AG09319 (cell line): Measurements from ENCODE around the gene VASH2.

Source experiments
- DNase-seq: peaks from one replicate; pipeline ENCODE4 v3.0.0-alpha.2; 2010; ENCODE audit warnings: low read depth; ENCODE audit errors: extremely low read depth
- TF ChIP-seq, protein P1 (sequence below): IDR thresholded peaks from 2 replicates; pipeline ENCODE4 v1.5.1; 2011; ENCODE audit warnings: low read depth, mild to moderate bottlenecking, inconsistent platforms, low read length, moderate library complexity

VASH2 gene

DNA sequence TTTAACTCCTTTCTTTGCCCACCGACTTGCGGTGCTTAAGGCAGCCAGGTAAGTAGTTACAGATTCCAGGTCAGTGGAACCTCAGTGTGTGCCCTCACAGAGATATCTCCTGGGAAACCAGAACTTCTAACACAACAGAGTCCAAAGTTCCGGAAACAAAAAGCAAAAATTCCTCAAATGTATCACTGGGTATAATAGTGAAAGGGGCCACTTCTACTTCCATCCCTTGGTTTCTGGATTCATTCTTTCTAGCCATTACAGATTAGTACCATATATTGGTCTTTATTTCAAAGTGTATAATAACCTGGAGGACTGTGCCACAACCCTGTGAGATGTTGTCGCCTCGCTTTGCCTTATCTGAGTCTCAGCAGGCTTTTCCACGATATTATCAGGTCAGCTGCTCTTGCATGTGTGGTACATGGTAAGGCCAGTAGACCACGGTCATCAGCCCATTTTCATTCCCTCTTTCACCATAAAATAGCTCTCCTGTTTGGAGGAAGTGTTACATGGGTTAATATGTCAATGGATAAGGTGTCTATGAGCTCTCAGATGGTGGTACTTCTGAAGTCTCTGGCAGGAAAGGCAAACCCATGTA lies 14.9 kb upstream of the VASH2 start:
- TF ChIP-seq, protein P1, sequence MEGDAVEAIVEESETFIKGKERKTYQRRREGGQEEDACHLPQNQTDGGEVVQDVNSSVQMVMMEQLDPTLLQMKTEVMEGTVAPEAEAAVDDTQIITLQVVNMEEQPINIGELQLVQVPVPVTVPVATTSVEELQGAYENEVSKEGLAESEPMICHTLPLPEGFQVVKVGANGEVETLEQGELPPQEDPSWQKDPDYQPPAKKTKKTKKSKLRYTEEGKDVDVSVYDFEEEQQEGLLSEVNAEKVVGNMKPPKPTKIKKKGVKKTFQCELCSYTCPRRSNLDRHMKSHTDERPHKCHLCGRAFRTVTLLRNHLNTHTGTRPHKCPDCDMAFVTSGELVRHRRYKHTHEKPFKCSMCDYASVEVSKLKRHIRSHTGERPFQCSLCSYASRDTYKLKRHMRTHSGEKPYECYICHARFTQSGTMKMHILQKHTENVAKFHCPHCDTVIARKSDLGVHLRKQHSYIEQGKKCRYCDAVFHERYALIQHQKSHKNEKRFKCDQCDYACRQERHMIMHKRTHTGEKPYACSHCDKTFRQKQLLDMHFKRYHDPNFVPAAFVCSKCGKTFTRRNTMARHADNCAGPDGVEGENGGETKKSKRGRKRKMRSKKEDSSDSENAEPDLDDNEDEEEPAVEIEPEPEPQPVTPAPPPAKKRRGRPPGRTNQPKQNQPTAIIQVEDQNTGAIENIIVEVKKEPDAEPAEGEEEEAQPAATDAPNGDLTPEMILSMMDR, result no peak
- no peak for DNase-seq

DNA sequence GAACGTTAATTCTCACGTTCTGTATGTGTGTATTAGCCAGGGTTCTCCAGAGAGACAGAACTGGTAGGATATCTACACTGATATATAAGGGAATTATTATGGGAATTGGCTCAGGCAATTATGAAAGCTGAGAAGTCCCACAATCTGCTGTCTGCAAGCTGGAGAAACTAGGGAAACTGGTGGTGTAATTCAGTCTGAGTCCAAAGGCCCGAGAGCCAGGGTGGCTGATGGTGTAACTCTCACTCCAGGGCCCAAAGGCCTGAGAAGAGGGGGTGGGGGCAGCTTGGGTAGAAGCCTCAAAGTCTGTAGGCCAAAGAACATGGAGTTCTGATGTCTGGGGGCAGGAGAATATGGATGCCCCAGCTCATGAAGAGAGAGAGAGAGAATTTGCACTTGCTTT lies 13.3 kb upstream of the VASH2 start:
- TF ChIP-seq, protein P1, result no peak
- DNase-seq, result no peak

DNA sequence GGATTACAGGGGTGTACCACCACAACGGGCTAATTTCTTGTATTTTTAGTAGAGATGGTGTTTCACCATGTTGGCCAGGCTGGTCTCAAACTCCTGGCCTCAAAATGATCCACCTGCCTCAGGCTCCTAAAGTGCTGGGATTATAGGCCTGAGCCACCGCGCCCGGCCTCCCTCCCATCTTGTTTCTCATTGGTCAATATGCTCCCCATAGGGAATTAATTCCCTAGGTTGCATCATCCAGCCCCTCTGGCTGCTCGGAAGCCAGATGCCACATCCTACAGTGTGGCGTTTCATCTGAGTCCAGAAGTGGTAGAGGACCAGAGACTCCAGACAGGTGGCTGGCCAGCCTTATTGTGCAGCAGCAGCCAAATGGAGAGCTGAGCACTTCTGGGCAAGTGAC lies 11.5 kb upstream of the VASH2 start:
- TF ChIP-seq, protein P1, result no peak
- DNase-seq, result no peak

DNA sequence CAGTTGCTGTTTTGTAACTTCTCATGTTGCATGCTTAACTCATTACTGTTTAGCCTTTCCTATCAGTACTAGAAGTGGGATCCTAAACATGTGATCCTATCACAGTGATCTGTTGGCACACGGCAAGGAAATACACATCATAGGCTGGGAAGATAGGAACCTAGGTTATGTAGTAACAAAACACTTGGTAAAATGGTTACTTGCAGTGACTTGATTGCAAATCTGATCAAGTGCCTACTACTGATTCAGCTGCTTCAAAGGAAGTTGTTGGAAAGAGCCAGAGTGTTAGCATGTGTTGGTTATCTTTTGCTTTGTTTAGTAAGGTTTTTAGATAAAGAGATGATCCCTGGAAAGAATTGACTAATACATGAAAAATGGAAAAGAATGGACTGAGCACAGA lies 8.9 kb upstream of the VASH2 start:
- DNase-seq, result no peak
- TF ChIP-seq, protein P1, result no peak

DNA sequence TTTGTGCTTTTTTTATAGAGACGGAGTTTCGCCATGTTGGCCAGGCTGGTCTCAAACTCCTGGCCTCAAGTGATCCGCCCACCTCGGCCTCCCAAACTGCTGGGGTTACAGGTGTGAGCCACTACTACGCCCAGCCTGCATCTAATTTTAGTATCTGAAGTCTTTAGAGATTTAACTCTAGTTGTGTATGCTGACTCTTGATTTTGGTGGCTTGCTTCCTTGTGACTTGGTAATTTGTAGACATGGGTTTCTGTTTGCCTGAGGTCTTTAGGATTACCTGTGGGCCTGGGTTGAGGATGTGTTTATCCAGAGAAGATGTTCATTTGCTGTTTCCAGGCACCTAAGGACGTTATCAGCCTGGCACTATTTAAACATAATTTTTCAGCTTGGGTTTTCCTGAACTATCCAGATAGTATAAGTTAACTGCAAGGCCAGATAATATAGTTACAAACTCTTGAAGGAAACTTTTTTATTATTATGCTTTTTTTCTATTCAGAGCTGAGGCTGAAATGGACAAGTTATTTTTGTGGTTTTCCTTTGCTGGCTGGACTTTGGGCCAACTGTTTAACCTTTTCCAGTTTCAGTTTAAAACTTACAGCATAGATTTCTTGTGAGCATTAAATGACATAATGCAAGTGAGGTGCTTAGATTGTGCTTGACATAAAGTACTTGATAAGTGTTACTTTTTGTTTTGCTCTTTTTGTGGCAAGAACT lies 7.5 kb upstream of the VASH2 start:
- TF ChIP-seq, protein P1, result no peak
- DNase-seq, result no peak

DNA sequence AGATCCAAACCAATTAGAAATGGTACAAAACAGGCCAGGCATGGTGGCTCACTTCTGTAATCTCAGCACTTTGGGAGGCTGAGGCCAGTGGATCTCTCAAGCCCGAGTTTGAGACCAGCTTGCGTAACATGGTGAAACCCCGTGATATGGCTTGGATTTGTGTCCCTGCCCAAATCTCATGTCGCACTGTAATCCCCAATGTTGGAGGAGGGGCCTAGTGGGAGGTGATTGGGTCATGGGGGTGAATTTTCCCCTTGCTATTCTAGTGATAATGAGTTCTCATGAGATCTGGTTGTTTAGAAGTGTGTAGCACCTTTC lies 7.0 kb upstream of the VASH2 start:
- TF ChIP-seq, protein P1, result no peak
- no peak for DNase-seq

DNA sequence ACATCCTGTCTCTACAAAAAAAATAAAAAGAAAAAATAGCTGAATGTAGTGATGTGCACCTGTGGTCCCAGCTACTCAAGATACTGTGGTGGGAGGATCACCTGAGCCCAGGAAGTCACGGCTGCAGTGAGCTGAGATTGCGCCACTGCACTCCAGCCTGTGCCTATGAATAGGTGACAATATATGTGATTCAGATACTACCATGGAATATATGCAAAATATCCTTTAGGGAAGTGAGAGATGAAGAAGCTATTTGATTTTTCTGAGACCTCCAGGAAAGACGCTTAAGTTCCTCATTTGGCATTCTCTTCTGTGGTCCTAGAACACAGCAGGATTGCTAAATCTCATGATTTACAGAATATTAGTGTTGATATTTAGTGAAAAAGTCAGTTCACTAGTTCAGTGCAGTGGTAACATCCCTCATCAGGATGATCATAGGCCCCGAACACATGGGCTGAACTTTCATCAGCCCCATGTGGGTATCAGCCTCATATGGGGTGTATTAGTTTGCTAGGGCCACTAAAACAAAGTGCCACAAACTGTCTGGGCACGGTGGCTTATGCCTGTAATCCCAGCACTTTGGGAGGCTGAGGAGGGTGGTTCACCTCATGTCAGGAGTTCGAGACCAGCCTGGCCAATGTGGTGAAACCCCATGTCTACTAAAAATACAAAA lies 6.0 kb upstream of the VASH2 start:
- TF ChIP-seq, protein P1, result no peak
- DNase-seq, result no peak
